GM10847 (cell line): ENCODE measurements around the gene NEDD9.

ENCODE experiments used
- POLR2A ChIP-seq: IDR thresholded peaks from 2 replicates; pipeline ENCODE4 v1.6.1; 2011; ENCODE audit not compliant: insufficient read length; ENCODE audit errors: extremely low read depth

NEDD9 gene

DNA sequence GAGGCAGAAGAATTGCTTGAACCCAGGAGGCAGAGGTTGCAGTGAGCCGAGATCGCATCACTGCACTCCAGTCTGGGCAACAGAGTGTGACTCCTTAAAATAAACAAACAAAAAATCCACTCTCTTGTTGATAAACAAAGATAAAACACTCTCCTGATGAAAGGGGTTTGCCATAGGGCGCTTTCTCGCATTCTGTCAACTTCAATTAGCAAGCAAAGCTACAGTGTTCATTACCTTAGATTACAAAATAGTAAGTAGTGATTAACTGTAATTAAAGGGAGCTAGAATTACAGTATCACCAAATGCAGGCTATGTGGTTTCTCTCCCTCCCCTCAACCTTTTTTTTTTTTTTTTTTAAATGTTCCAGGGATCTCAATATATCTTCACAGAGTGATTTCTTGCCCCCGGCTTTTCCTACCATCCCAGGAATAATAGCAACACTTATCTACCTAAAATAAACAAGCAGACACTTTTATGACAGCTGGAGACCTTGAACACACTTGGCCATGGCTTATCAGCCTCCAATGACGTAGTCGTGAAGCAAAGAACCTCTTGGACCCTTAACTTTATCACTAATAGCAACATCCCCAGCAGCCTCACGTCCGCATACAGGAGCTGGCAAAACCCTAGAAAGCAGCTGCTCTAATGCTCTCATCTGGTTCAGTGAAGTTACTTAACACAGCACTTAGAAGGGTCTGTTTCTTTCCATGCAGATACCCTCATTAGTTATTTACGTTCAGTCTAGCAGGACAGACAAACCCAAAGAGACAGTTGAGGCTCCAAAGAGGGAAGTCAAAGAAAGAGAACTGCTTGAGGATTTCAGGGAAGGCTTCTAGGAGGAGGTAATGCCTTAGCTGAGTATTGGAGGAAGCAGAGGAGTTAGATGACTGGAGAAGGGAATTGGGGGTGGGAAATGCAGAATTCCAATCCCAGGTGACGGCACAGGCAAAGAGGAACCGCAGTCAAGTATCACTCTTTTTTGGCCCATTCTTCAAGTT is 37.9 kb upstream of the NEDD9 start:
- no peak for TF ChIP-seq POLR2A

DNA sequence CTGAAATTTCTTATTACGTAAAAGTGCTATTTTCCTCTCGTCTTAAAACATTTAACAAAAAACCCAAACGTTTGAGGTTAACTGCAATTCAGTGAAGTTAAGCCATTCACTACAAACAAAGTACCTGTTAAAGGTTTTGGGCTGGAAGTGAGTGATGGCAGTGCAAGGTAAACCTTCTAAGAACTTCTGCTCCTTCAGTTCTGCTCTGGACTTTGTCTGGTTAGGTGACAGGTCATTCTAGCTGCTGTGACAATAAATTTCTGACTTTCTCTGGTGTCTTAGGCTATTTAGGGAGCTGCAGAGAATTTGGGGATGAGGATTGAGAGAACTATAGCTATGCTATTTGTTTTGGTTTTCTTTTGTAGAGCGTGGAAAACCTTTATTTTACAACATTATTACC is 36.5 kb upstream of the NEDD9 start:
- TF ChIP-seq POLR2A: no peak

DNA sequence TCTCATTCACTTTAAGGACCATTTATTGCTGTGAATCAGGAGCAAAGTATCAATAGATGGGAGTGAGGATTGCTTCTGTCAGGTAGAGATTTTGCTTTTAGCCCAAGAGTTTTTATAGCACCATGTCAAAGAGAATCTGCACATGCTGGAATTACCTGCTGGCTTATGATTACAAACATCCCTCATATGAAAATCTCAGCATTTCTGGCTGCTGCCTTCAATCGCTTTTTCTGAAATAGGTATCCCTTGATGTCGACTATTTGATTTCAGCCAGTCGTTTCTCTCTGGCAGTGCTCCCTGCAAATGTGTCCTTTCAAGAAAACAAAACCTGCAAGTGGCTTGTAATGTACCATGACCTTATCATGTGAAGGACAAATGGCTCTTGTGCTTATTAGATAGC is 34.5 kb upstream of the NEDD9 start:
- no peak for TF ChIP-seq POLR2A

DNA sequence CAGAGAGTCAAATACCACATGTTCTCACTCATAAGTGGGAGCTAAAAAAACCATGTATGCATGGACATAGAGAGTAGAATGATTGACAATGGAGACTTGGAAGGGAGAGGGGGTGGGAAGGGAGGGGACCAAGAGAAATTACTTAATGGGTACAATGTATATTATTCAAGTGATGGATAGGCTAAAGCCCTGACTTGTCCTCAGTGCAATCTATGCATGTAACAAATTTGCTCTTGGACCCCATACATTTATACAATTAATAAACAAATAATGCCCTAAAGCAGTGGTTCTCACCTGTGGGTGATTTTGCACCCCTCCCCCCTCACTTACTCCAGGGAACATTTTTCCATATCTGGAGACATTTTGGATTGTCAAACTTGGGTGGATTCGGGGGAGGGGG is 33.5 kb upstream of the NEDD9 start:
- TF ChIP-seq POLR2A: no peak

DNA sequence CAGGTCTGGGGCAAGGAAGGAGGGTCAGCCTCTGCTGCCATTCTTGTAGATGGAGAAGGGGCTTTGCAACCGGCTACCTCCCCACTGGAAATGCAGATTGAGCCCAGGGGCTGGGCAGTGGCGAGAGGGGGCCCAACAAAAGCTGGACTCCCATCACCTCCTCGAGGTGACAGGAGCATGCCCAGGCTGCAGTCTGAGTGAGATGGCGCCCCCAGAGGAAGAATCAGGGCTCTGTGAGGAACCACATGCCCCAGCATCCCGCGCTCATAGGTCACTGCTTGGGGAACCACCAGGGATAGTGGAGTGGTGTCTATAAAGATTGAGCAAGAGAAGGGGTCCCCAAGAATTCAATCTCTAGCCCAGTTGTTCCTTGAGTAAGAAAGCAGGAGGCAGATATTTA is 31.6 kb upstream of the NEDD9 start:
- no peak for TF ChIP-seq POLR2A

DNA sequence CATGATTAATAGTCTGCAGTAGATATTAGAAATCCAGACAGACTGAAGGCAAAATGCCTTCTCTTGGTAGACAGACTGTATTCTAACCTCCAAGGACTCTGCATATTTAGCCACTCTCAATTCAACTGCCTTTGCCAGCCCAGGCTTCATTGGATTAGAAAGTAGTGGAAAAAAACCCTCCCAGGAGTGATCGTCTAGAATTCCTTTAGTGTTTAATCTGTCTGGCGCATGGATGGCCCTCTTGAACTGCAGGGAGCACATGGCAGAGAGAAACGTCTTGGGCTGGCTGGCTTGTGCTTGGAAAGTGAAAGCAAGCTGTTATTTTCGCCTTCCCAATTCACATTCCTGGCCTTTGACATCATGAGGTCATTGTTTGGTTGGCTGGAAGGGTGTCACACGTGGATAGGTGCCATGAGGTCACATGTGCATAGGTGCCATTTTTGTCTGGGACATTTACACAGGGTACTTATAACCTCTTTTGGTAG is 30.9 kb upstream of the NEDD9 start:
- no peak for TF ChIP-seq POLR2A

DNA sequence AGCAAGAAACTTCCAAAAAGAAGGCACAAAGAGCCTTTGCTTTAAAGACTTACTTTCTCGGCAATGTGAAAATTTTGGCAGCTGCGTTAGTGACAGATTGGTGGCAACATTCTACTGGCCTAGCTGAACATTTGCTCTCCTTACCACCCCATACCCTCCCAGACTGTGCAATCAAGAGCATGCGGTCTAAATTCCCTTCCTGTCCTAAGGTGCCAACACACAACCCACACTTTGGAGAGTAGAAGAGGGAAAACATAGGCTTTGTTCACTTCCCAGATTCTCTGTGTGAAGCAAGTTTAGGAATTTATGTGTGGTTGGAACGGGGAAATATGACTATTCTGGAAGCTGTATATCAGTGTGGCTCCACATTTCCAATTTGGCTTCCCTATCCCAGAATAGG is 29.8 kb upstream of the NEDD9 start:
- TF ChIP-seq POLR2A: no peak

DNA sequence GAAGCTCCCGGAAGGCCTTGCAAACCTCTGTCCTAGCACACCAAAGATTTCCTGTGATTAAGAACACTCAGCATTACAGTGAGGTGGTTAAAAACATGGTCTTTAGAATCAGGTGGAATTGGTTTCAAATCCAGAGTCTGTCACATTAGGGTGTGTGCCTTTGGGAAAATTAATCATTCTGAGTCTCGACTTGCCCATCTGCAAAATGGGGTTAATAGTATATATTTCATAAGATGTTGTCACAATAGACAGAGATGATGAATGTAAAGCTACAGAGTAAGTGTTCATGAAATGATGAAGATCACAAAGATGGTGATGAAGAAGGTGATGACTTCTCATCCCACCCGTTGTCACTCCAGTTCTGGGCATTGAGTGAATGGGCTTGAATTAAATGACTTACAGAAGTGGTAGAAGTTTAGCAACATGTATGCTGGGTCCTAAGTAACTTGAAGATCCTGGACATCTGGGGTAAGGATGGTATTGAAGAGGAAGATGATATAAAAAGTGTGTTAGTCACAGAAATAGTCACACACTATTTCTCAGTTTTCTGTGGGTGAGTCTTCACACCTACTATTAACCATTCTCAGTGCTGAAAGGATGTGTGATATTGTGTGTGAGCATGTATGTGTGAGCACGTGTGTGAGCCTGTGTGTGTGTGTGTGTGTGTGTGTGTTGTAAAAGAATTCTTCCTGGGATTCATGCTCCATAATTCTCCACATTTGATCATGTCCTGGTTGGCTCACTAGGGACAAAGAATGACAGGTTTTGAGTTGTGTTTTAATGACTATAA is 28.0 kb upstream of the NEDD9 start:
- TF ChIP-seq POLR2A: no peak

DNA sequence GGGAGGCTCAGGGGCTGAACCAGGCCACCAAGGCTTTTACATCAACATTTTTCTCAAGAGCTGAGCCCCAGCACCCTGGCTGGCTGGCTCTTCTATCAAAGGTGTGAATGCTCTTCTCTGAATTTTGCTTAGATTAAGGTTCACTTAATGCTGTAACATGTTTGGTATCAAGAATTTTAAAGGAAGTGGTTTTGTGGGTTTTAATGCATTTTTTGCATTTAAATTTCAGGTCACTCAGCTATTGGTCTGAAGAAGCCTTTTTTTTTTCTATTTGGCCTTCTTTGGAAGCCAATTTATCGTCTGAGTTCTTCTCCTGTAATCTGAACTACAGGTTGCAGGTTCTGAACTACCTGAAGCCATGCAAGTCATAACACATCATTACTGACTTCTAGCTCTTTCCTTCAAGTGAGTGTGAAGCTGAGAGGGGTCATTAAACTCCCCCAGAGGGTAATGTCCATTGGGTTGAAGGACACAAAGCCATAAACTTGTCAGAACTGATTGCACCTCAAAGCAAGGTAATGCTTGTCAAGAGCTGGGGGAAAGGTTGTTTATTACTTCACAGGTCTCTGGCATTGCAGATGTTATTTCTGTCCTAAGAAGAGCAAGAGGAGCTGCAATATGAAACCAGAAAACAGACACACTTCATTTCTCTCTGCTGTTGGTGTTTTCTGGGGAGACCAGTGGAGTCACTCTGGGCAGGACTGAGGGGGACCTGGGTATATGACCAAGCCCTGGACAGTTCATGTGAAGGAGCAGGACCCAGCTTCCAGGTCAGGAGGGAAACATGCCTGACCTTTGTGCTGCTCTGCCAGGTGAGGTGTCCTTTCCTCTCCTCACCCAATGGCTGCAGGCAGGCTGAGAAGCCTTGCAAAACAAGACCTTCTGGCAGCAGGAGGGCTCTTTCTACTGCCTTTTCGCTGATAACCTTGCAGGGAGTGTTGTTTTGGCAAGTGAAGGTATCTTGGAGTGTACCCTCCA is 26.1 kb upstream of the NEDD9 start:
- TF ChIP-seq POLR2A: no peak

DNA sequence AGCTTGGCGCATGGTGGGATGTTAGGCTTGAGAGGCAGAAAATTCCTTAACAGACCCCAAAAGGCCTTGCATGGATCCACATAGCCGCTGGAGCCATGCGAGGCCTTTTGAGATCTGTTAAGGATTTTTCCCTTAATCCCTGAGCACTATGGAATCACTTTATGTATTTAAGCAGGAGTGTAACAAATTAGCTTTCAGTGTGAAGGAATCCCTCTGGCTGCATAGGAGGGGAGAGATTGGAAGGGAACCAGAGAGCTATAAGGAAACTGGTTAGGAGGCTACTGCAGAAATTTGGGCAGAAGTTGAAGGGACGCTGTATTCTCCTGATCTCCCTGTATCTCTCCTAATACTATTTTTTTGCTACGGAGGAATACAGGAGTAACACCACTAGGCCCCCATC is 23.1 kb upstream of the NEDD9 start:
- TF ChIP-seq POLR2A: no peak

DNA sequence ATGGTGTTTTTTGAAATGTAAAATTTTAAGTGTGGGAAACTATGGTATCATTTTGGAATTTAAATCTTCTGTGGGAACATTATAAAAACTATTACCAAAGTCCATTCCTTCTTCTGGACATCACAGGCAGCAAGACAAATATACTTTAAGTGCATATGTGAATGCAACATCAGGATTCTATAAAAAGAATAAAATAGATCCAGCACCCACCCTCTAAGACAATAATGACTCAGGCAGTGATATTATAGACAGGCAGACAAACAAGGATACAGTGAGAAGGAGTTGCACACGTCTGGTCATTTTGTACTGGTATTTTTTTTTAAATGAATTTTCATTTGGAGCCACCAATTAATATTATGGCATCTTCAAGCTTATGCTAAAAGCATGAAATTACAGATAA is 21.1 kb upstream of the NEDD9 start:
- no peak for TF ChIP-seq POLR2A

DNA sequence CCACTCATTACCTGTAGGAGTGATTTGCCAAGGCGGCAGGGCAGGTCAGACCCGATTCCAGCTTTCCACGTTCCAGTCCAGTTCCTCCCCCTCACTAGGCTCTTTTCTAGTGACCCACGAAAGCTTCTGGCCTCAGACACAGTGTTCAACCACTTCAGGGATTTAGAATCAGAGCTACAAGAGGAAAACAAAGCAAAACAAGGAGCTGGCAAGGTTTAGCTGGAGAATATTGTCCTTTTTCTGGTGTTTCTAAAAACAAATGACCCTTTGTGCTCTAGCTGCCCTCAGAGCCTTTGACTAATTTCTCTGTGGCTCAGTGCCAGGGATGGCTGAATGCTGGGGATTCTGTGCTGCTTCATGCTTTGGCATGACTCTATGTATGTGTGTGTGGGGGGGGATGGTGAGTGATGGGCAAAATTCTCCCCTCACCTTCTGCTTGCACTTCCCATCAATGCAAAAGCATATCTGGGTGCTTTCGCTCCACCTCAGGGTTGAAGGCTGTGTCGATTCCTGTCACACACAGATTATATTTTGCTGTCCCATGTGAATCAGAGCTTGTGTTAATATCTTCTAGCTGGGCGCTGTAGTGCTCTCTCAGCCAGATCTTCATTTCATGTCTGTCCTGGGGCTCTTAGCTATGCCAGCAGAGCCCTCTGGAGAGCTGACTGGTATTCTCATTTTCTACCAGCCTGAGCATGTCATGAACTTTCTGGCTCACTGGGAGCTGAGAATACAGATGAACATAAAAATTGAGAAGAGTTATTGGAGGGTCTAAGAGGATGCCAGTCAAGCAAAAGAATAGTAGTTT is 19.3 kb upstream of the NEDD9 start:
- TF ChIP-seq POLR2A: no peak

DNA sequence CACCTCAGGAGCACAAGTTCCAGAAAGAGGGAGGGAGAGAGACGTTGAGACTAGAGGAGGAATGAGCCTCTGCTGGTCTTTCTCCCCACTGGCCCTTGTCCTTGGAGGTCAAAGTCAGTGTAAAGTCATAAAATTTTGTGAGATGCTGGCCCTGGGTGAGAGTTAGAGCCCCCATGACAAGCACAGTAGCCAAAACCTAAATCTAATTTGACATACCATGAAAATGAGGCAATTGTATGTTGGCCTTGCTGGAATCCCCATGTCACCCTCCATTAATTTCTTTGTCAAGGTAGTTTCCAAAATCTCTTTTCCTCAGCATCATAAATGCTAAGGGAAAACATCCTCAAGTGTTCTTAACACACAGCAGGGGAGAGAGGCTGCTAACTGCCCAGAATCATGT is 17.6 kb upstream of the NEDD9 start:
- no peak for TF ChIP-seq POLR2A
